GM12878 (cell line): ENCODE results near the gene ADA. TPM values are rescaled to one million over a fixed set of nuclear protein-coding genes. Genes with fewer than 3 reads are reported as not detected.
A peak's percentile ranks its signal among the peaks of the same experiment; 100 is the strongest.

Experiments used
- CHD2 ChIP-seq: IDR thresholded peaks from 2 replicates; pipeline ENCODE4 v1.6.1; 2011; ENCODE audit warnings: low read depth, low read length, improper control_type of control experiment, borderline replicate concordance
- HDGF ChIP-seq: fragments of 450-650 bp; IDR thresholded peaks from 2 replicates; pipeline ENCODE4 v1.6.1; 2016; ENCODE audit warnings: antibody characterized with exemption
- IKZF1 ChIP-seq: fragments of 450-650 bp; conservative IDR thresholded peaks from 2 replicates; pipeline ENCODE4 v1.6.1; 2017; ENCODE audit warnings: antibody characterized with exemption, mild to moderate bottlenecking
- IKZF2 ChIP-seq, 2 experiments: fragments of 450-650 bp; IDR thresholded peaks; 2 replicates each; pipeline ENCODE4 v1.6.1; 2017; ENCODE audit warnings: mild to moderate bottlenecking in 2 of 2, moderate library complexity in 2 of 2
- KDM1A ChIP-seq: fragments of 200-600 bp; sonication (generic); IDR thresholded peaks from 2 replicates; pipeline ENCODE4 v1.6.1; 2016; ENCODE audit warnings: borderline replicate concordance
- MXI1 ChIP-seq: fragments of 150-350 bp; IDR thresholded peaks from 2 replicates; pipeline ENCODE4 v1.6.1; 2011; ENCODE audit warnings: low read depth, mild to moderate bottlenecking, inconsistent platforms, low read length, improper control_type of control experiment
- RBBP5 ChIP-seq: fragments of 200-600 bp; sonication (generic); conservative IDR thresholded peaks from 2 replicates; pipeline ENCODE4 v1.6.1; 2016
- RCOR1 ChIP-seq: conservative IDR thresholded peaks from 2 replicates; pipeline ENCODE4 v1.6.1; 2012; ENCODE audit warnings: low read depth, low read length, improper control_type of control experiment
- RFX5 ChIP-seq: IDR thresholded peaks from 2 replicates; pipeline ENCODE4 v1.6.1; 2011; ENCODE audit warnings: low read depth, low read length, improper control_type of control experiment
- SREBF2 ChIP-seq: IDR thresholded peaks from 2 replicates; pipeline ENCODE4 v1.6.1; 2012; ENCODE audit warnings: mild to moderate bottlenecking, low read length
- TCF12 ChIP-seq: IDR thresholded peaks from 2 replicates; pipeline ENCODE4 v1.6.1; 2011; ENCODE audit warnings: low read depth, mild to moderate bottlenecking, low read length
- TCF7 ChIP-seq: IDR thresholded peaks from 2 replicates; pipeline ENCODE4 v1.6.1; 2014; ENCODE audit warnings: antibody characterized with exemption, borderline replicate concordance
- ZNF207 ChIP-seq: fragments of 450-650 bp; IDR thresholded peaks from 2 replicates; pipeline ENCODE4 v1.6.1; 2014; ENCODE audit warnings: antibody characterized with exemption, mild to moderate bottlenecking, borderline replicate concordance
- ZNF622 ChIP-seq: fragments of 450-650 bp; IDR thresholded peaks from 2 replicates; pipeline ENCODE4 v1.6.1; 2017; ENCODE audit warnings: mild to moderate bottlenecking, inconsistent platforms
- polyA plus RNA-seq, 11 experiments: library from polyadenylated mRNA; depleted of rRNA in 4 of 11; unstranded in 6 of 11; stranded (reverse) in 5 of 11; fragments of >200 nt; fragmentation: Nextera tagmentation in 4 of 11; fragmentation: Illumina TruSeq in 1 of 11; extraction: Ambion mirVana in 4 of 11; extraction: Trizol in 1 of 11; gene quantifications; 1 replicate in 1 of 11; 2 replicates in 10 of 11; pipeline versions ENCODE4 v1.2.1 to v1.2.3, GENCODE V29; 2011 to 2016; ENCODE audit warnings: inconsistent platforms in 2 of 11, missing spikeins in 2 of 11, low read depth in 1 of 11
- total RNA-seq, 4 experiments: library from RNA; depleted of rRNA in 3 of 4; stranded (reverse); fragments of >200 nt in 3 of 4; fragmentation: Illumina TruSeq in 1 of 4; extraction: Trizol in 1 of 4; gene quantifications; 2 replicates each; pipeline versions ENCODE4 v1.2.1 to v1.2.3, GENCODE V29; 2013 to 2021
- TF ChIP-seq, protein P1 (sequence below): IDR thresholded peaks from 2 replicates; pipeline ENCODE4 v1.6.1; 2011; ENCODE audit warnings: borderline replicate concordance, low read depth, mild to moderate bottlenecking, moderate library complexity, low read length; ENCODE audit not compliant: insufficient read depth, poor library complexity, severe bottlenecking
- TF ChIP-seq, protein P2 (sequence below): fragments of 450-650 bp; formaldehyde crosslinking; IDR thresholded peaks from 2 replicates; pipeline ENCODE4 v1.5.0; 2022; ENCODE audit warnings: mild to moderate bottlenecking, missing genetic modification characterization
- TF ChIP-seq, protein P3 (sequence below): IDR thresholded peaks from 2 replicates; pipeline ENCODE4 v1.6.1; 2012; ENCODE audit warnings: low read length, inconsistent platforms
- TF ChIP-seq, protein P4 (sequence below): IDR thresholded peaks from 2 replicates; pipeline ENCODE4 v1.6.1; 2012; ENCODE audit warnings: improper control_type of control experiment, low read depth, low read length; ENCODE audit not compliant: insufficient replicate concordance
- TF ChIP-seq, protein P5 (sequence below): IDR thresholded peaks from 2 replicates; pipeline ENCODE4 v1.6.1; 2012; ENCODE audit warnings: low read depth, low read length, improper control_type of control experiment

Gene ADA
- total and polyA plus RNA-seq, 10 of the 15 experiments (the other 5 are each of a cell fraction or from before 2014, with no cell fraction given): 40.9 to 217 (median 90.8) TPM

DNA sequence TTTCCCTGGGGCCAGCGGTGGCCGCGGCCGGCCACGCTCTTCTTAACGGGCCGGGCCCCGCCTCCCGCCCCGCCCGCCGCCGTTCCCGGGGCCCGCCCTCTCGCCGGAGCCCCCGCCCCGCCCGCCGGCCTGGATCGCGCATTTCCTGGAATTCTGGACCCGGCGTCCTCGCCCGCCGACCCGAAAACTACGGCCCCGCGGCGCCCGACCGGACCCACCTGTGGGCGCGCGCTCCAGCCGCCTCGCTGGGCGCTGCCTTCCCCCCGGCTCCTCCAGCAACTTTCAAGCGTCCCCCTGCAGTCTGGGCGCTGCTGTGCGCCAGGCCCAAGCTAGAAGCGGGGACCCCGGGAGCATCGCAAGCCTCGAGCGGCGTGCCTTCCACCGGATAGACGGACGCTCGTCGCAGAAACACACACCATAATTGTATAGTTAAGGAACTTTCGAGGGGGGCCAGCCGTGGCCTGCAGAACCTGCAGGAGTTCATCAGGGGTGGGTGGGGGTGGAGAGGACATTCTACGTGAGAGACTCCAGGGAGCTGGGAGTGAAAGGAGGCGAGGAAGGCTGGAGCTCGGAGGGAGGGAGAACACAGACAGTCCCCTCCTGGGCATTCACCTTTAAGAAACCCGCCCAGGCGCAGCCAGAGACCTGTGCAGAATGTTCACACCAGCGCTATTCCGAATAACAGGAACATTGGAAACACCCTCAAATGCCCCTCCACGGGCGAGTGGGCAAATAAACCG, at the start of gene ADA (continued):
- TF ChIP-seq, protein P1, sequence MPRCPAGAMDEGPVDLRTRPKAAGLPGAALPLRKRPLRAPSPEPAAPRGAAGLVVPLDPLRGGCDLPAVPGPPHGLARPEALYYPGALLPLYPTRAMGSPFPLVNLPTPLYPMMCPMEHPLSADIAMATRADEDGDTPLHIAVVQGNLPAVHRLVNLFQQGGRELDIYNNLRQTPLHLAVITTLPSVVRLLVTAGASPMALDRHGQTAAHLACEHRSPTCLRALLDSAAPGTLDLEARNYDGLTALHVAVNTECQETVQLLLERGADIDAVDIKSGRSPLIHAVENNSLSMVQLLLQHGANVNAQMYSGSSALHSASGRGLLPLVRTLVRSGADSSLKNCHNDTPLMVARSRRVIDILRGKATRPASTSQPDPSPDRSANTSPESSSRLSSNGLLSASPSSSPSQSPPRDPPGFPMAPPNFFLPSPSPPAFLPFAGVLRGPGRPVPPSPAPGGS: no peak
- TF ChIP-seq, protein P2, sequence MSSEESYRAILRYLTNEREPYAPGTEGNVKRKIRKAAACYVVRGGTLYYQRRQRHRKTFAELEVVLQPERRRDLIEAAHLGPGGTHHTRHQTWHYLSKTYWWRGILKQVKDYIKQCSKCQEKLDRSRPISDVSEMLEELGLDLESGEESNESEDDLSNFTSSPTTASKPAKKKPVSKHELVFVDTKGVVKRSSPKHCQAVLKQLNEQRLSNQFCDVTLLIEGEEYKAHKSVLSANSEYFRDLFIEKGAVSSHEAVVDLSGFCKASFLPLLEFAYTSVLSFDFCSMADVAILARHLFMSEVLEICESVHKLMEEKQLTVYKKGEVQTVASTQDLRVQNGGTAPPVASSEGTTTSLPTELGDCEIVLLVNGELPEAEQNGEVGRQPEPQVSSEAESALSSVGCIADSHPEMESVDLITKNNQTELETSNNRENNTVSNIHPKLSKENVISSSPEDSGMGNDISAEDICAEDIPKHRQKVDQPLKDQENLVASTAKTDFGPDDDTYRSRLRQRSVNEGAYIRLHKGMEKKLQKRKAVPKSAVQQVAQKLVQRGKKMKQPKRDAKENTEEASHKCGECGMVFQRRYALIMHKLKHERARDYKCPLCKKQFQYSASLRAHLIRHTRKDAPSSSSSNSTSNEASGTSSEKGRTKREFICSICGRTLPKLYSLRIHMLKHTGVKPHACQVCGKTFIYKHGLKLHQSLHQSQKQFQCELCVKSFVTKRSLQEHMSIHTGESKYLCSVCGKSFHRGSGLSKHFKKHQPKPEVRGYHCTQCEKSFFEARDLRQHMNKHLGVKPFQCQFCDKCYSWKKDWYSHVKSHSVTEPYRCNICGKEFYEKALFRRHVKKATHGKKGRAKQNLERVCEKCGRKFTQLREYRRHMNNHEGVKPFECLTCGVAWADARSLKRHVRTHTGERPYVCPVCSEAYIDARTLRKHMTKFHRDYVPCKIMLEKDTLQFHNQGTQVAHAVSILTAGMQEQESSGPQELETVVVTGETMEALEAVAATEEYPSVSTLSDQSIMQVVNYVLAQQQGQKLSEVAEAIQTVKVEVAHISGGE (CRISPR knock-in tag): no peak
- TF ChIP-seq RCOR1 (no peak), SREBF2 (no peak), TCF7 (no peak), ZNF207 (no peak), HDGF (no peak), ZNF622 (no peak), RBBP5 (no peak), IKZF1 (peak; percentile 92), KDM1A (no peak), MXI1 (peak; percentile 35; the same call in 1 of the 2 replicates), CHD2 (no peak), IKZF2 (IDR thresholded peaks at IDR 0.05) (peak; percentile 59 to 74; a peak in 3 of 4 replicates), TCF12 (no peak), RFX5 (no peak)
- TF ChIP-seq, protein P3, sequence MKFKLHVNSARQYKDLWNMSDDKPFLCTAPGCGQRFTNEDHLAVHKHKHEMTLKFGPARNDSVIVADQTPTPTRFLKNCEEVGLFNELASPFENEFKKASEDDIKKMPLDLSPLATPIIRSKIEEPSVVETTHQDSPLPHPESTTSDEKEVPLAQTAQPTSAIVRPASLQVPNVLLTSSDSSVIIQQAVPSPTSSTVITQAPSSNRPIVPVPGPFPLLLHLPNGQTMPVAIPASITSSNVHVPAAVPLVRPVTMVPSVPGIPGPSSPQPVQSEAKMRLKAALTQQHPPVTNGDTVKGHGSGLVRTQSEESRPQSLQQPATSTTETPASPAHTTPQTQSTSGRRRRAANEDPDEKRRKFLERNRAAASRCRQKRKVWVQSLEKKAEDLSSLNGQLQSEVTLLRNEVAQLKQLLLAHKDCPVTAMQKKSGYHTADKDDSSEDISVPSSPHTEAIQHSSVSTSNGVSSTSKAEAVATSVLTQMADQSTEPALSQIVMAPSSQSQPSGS: no peak
- TF ChIP-seq, protein P4, sequence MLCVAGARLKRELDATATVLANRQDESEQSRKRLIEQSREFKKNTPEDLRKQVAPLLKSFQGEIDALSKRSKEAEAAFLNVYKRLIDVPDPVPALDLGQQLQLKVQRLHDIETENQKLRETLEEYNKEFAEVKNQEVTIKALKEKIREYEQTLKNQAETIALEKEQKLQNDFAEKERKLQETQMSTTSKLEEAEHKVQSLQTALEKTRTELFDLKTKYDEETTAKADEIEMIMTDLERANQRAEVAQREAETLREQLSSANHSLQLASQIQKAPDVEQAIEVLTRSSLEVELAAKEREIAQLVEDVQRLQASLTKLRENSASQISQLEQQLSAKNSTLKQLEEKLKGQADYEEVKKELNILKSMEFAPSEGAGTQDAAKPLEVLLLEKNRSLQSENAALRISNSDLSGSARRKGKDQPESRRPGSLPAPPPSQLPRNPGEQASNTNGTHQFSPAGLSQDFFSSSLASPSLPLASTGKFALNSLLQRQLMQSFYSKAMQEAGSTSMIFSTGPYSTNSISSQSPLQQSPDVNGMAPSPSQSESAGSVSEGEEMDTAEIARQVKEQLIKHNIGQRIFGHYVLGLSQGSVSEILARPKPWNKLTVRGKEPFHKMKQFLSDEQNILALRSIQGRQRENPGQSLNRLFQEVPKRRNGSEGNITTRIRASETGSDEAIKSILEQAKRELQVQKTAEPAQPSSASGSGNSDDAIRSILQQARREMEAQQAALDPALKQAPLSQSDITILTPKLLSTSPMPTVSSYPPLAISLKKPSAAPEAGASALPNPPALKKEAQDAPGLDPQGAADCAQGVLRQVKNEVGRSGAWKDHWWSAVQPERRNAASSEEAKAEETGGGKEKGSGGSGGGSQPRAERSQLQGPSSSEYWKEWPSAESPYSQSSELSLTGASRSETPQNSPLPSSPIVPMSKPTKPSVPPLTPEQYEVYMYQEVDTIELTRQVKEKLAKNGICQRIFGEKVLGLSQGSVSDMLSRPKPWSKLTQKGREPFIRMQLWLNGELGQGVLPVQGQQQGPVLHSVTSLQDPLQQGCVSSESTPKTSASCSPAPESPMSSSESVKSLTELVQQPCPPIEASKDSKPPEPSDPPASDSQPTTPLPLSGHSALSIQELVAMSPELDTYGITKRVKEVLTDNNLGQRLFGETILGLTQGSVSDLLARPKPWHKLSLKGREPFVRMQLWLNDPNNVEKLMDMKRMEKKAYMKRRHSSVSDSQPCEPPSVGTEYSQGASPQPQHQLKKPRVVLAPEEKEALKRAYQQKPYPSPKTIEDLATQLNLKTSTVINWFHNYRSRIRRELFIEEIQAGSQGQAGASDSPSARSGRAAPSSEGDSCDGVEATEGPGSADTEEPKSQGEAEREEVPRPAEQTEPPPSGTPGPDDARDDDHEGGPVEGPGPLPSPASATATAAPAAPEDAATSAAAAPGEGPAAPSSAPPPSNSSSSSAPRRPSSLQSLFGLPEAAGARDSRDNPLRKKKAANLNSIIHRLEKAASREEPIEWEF: no peak
- TF ChIP-seq, protein P5, sequence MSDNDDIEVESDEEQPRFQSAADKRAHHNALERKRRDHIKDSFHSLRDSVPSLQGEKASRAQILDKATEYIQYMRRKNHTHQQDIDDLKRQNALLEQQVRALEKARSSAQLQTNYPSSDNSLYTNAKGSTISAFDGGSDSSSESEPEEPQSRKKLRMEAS: no peak; the same call in 1 of the 2 replicates
